ENCODE data around the gene RASAL2.
A peak's percentile ranks its signal among the peaks of the same experiment; 100 is the strongest.

The RASAL2 gene

GRCh38 chr1:178477841-178478240 lies 383.9 kb downstream of the RASAL2 start:
- no peak overlapping the region for H3K4me3 ChIP-seq (ENCODE audit: low read depth, low read length)
- H3K9ac ChIP-seq (ENCODE audit: low read depth, low read length), result no peak overlapping the region
- no peaks in the 10 kb centered on the region for H3K27me3 ChIP-seq (ENCODE audit: control insufficient read depth, insufficient read depth, low read length)
- no peaks in the 10 kb centered on the region for H3K36me3 ChIP-seq (ENCODE audit: control insufficient read depth, insufficient read depth, low read length)
- no peaks in the 10 kb centered on the region for H3K9me3 ChIP-seq (ENCODE audit: control insufficient read depth, insufficient read depth, low read length)
- no peaks in the 10 kb centered on the region for H3K4me1 ChIP-seq (ENCODE audit: control insufficient read depth, insufficient read depth, low read length)

GRCh38 chr1:178483251-178483957 lies 389.5 kb downstream of the RASAL2 start:
- Histone ChIP-seq H3K4me3 (ENCODE audit: low read depth, low read length) (no peak overlapping the region), H3K9me3 (ENCODE audit: control insufficient read depth, insufficient read depth, low read length) (no peaks in the 10 kb centered on the region), H3K27me3 (ENCODE audit: control insufficient read depth, insufficient read depth, low read length) (no peaks in the 10 kb centered on the region), H3K36me3 (ENCODE audit: control insufficient read depth, insufficient read depth, low read length) (no peaks in the 10 kb centered on the region), H3K4me1 (ENCODE audit: control insufficient read depth, insufficient read depth, low read length) (no peaks in the 10 kb centered on the region), H3K9ac (ENCODE audit: low read depth, low read length) (no peak overlapping the region)

GRCh38 chr1:178484698-178485225 lies 390.9 kb downstream of the RASAL2 start:
- H3K4me3 ChIP-seq (ENCODE audit: low read depth, low read length), result no peak overlapping the region
- H3K27me3 ChIP-seq (ENCODE audit: control insufficient read depth, insufficient read depth, low read length), result no peaks in the 10 kb centered on the region
- no peaks in the 10 kb centered on the region for H3K36me3 ChIP-seq (ENCODE audit: control insufficient read depth, insufficient read depth, low read length)
- H3K9ac ChIP-seq (ENCODE audit: low read depth, low read length), result no peak overlapping the region
- H3K4me1 ChIP-seq (ENCODE audit: control insufficient read depth, insufficient read depth, low read length), result no peaks in the 10 kb centered on the region
- no peaks in the 10 kb centered on the region for H3K9me3 ChIP-seq (ENCODE audit: control insufficient read depth, insufficient read depth, low read length)

- no peaks in the 10 kb centered on the region for H3K4me1 ChIP-seq (ENCODE audit: control insufficient read depth, insufficient read depth, low read length)
- no peak overlapping the region for H3K4me3 ChIP-seq (ENCODE audit: low read depth, low read length)
- H3K9me3 ChIP-seq (ENCODE audit: control insufficient read depth, insufficient read depth, low read length), result no peaks in the 10 kb centered on the region
- H3K36me3 ChIP-seq (ENCODE audit: control insufficient read depth, insufficient read depth, low read length), result no peaks in the 10 kb centered on the region
- no peaks in the 10 kb centered on the region for H3K27me3 ChIP-seq (ENCODE audit: control insufficient read depth, insufficient read depth, low read length)
- no peak overlapping the region for H3K9ac ChIP-seq (ENCODE audit: low read depth, low read length)
These were observed 391.7 kb downstream of the RASAL2 start for GRCh38 chr1:178485541-178485981.

GRCh38 chr1:178486100-178487069 lies 392.5 kb downstream of the RASAL2 start:
- Histone ChIP-seq H3K27me3 (ENCODE audit: control insufficient read depth, insufficient read depth, low read length) (no peaks in the 10 kb centered on the region), H3K36me3 (ENCODE audit: control insufficient read depth, insufficient read depth, low read length) (no peaks in the 10 kb centered on the region), H3K9me3 (ENCODE audit: control insufficient read depth, insufficient read depth, low read length) (no peaks in the 10 kb centered on the region), H3K4me1 (ENCODE audit: control insufficient read depth, insufficient read depth, low read length) (no peaks in the 10 kb centered on the region), H3K9ac (ENCODE audit: low read depth, low read length) (no peak overlapping the region), H3K4me3 (ENCODE audit: low read depth, low read length) (no peak overlapping the region)

- H3K9me3 ChIP-seq (ENCODE audit: control insufficient read depth, insufficient read depth, low read length), result no peaks in the 10 kb centered on the region
- H3K9ac ChIP-seq (ENCODE audit: low read depth, low read length), result no peak overlapping the region
- no peaks in the 10 kb centered on the region for H3K27me3 ChIP-seq (ENCODE audit: control insufficient read depth, insufficient read depth, low read length)
- H3K4me3 ChIP-seq (ENCODE audit: low read depth, low read length), result no peak overlapping the region
- H3K36me3 ChIP-seq (ENCODE audit: control insufficient read depth, insufficient read depth, low read length), result no peaks in the 10 kb centered on the region
- no peaks in the 10 kb centered on the region for H3K4me1 ChIP-seq (ENCODE audit: control insufficient read depth, insufficient read depth, low read length)
These were observed 393.2 kb downstream of the RASAL2 start for GRCh38 chr1:178487070-178487615.

- peak overlapping the region; percentile 9 for H3K9ac ChIP-seq (ENCODE audit: low read depth, low read length)
- H3K27me3 ChIP-seq (ENCODE audit: control insufficient read depth, insufficient read depth, low read length), result no peaks in the 10 kb centered on the region
- H3K4me3 ChIP-seq (ENCODE audit: low read depth, low read length), result no peak overlapping the region
- no peaks in the 10 kb centered on the region for H3K36me3 ChIP-seq (ENCODE audit: control insufficient read depth, insufficient read depth, low read length)
- no peaks in the 10 kb centered on the region for H3K9me3 ChIP-seq (ENCODE audit: control insufficient read depth, insufficient read depth, low read length)
- no peaks in the 10 kb centered on the region for H3K4me1 ChIP-seq (ENCODE audit: control insufficient read depth, insufficient read depth, low read length)
These were observed 394.5 kb downstream of the RASAL2 start for GRCh38 chr1:178488393-178488792.

- Histone ChIP-seq H3K9ac (ENCODE audit: low read depth, low read length) (no peak overlapping the region), H3K4me3 (ENCODE audit: low read depth, low read length) (no peak overlapping the region), H3K36me3 (ENCODE audit: control insufficient read depth, insufficient read depth, low read length) (no peaks in the 10 kb centered on the region), H3K27me3 (ENCODE audit: control insufficient read depth, insufficient read depth, low read length) (no peaks in the 10 kb centered on the region), H3K9me3 (ENCODE audit: control insufficient read depth, insufficient read depth, low read length) (no peaks in the 10 kb centered on the region), H3K4me1 (ENCODE audit: control insufficient read depth, insufficient read depth, low read length) (no peaks in the 10 kb centered on the region)
These were observed 395.5 kb downstream of the RASAL2 start for GRCh38 chr1:178489399-178489798.

GRCh38 chr1:178490136-178490535 lies 396.2 kb downstream of the RASAL2 start:
- Histone ChIP-seq H3K4me1 (ENCODE audit: control insufficient read depth, insufficient read depth, low read length) (no peaks in the 10 kb centered on the region), H3K9ac (ENCODE audit: low read depth, low read length) (no peak overlapping the region), H3K36me3 (ENCODE audit: control insufficient read depth, insufficient read depth, low read length) (no peaks in the 10 kb centered on the region), H3K27me3 (ENCODE audit: control insufficient read depth, insufficient read depth, low read length) (no peaks in the 10 kb centered on the region), H3K9me3 (ENCODE audit: control insufficient read depth, insufficient read depth, low read length) (no peaks in the 10 kb centered on the region), H3K4me3 (ENCODE audit: low read depth, low read length) (no peak overlapping the region)

GRCh38 chr1:178490967-178491366 lies 397.1 kb downstream of the RASAL2 start:
- no peak overlapping the region for H3K9ac ChIP-seq (ENCODE audit: low read depth, low read length)
- H3K4me1 ChIP-seq (ENCODE audit: control insufficient read depth, insufficient read depth, low read length), result no peaks in the 10 kb centered on the region
- H3K9me3 ChIP-seq (ENCODE audit: control insufficient read depth, insufficient read depth, low read length), result no peaks in the 10 kb centered on the region
- H3K27me3 ChIP-seq (ENCODE audit: control insufficient read depth, insufficient read depth, low read length), result no peaks in the 10 kb centered on the region
- no peak overlapping the region for H3K4me3 ChIP-seq (ENCODE audit: low read depth, low read length)
- no peaks in the 10 kb centered on the region for H3K36me3 ChIP-seq (ENCODE audit: control insufficient read depth, insufficient read depth, low read length)

- Histone ChIP-seq H3K9me3 (ENCODE audit: control insufficient read depth, insufficient read depth, low read length) (no peaks in the 10 kb centered on the region), H3K4me1 (ENCODE audit: control insufficient read depth, insufficient read depth, low read length) (no peaks in the 10 kb centered on the region), H3K9ac (ENCODE audit: low read depth, low read length) (no peak overlapping the region), H3K36me3 (ENCODE audit: control insufficient read depth, insufficient read depth, low read length) (no peaks in the 10 kb centered on the region), H3K4me3 (ENCODE audit: low read depth, low read length) (no peak overlapping the region), H3K27me3 (ENCODE audit: control insufficient read depth, insufficient read depth, low read length) (no peaks in the 10 kb centered on the region)
These were observed 397.8 kb downstream of the RASAL2 start for GRCh38 chr1:178491721-178492120.

Data from iPS-15b (cell line).